Endodermal cell (in vitro differentiated cells): ENCODE results near the gene NR1H4. TPM values are rescaled to one million over a fixed set of nuclear protein-coding genes. Genes with fewer than 3 reads are reported as not detected.

Experiments used
- DNase-seq: peaks from one replicate; pipeline ENCODE4 v3.0.0-alpha.2; 2017
- H3K27ac ChIP-seq: 2 replicates; pipeline ENCODE4 v1.5.1; 2013; ENCODE audit warnings: mild to moderate bottlenecking, low read depth, low read length, moderate library complexity
- H3K27me3 ChIP-seq: 2 replicates; pipeline ENCODE4 v1.6.1; 2013; ENCODE audit warnings: mild to moderate bottlenecking, low read length, moderate library complexity; ENCODE audit not compliant: insufficient read depth, control insufficient read depth, poor library complexity, severe bottlenecking
- H3K36me3 ChIP-seq: 2 replicates; pipeline ENCODE4 v1.7.0; 2013; ENCODE audit warnings: mild to moderate bottlenecking, low read length, moderate library complexity; ENCODE audit not compliant: control insufficient read depth, insufficient read depth
- H3K4me1 ChIP-seq: one replicate; pipeline ENCODE4 v1.7.0; 2013; ENCODE audit warnings: low read length; ENCODE audit not compliant: control insufficient read depth, insufficient read depth
- H3K4me3 ChIP-seq: 2 replicates; pipeline ENCODE4 v1.5.1; 2013; ENCODE audit warnings: mild to moderate bottlenecking, low read length, moderate library complexity
- H3K9ac ChIP-seq: 2 replicates; pipeline ENCODE4 v1.6.1; 2013; ENCODE audit warnings: mild to moderate bottlenecking, low read length, moderate library complexity; ENCODE audit not compliant: poor library complexity, severe bottlenecking; ENCODE audit errors: extremely low read depth
- H3K9me3 ChIP-seq: 2 replicates; pipeline ENCODE4 v1.6.1; 2013; ENCODE audit warnings: mild to moderate bottlenecking, low read length, moderate library complexity; ENCODE audit not compliant: control insufficient read depth
- H3K27ac Mint-ChIP-seq: 2 replicates; pipeline ENCODE4 v1.8.0; 2020; ENCODE audit warnings: mixed read lengths
- H3K27me3 Mint-ChIP-seq: 2 replicates; pipeline ENCODE4 v1.8.0; 2021; ENCODE audit warnings: mild to moderate bottlenecking, mixed read lengths; ENCODE audit not compliant: insufficient read depth
- H3K36me3 Mint-ChIP-seq: 2 replicates; pipeline ENCODE4 v1.8.0; 2020; ENCODE audit warnings: low read depth, mixed read lengths
- H3K4me1 Mint-ChIP-seq: 2 replicates; pipeline ENCODE4 v1.8.0; 2020; ENCODE audit warnings: mixed read lengths
- H3K4me3 Mint-ChIP-seq: 2 replicates; pipeline ENCODE4 v1.8.0; 2020; ENCODE audit warnings: mild to moderate bottlenecking, moderate library complexity, mixed read lengths
- H3K9me3 Mint-ChIP-seq: 2 replicates; pipeline ENCODE4 v1.8.0; 2020; ENCODE audit warnings: mild to moderate bottlenecking, mixed read lengths
- CTCF ChIP-seq: fragments of 200-600 bp; sonication (generic); conservative IDR thresholded peaks from 2 replicates; pipeline ENCODE4 v1.5.0; 2021; ENCODE audit warnings: antibody characterized with exemption, mild to moderate bottlenecking
- WGBS, 2 experiments: methylation state at CpG; one replicate each; pipeline versions ENCODE4 v1.1.5 to v1.1.7; 2013; ENCODE audit warnings: missing lambda C conversion rate in 2 of 2, mixed read lengths in 1 of 2; ENCODE audit not compliant: insufficient coverage in 1 of 2, insufficient read length in 1 of 2; 5-methylcytosine and 5-hydroxymethylcytosine counted together
- total RNA-seq, 2 donors: library from RNA; stranded (reverse); fragmentation: NEBNext Ultra II Directional in 1 of 2; extraction: Animal tissue kit (Norgen Biotek cat#: 25700) in 1 of 2; gene quantifications; 2 replicates in 1 of 2; 3 replicates in 1 of 2; pipeline ENCODE4 v1.2.1, GENCODE V29; 2021

NR1H4 gene
- total RNA-seq, 2 donors from 2014 or later = not detected

GRCh38 chr12:100489251-100489820 lies 15.7 kb downstream of the NR1H4 start:
- H3K27me3 Mint-ChIP-seq = no peaks in the 10 kb centered on the region
- no peak overlapping the region for H3K4me3 Mint-ChIP-seq

GRCh38 chr12:100490056-100490455 lies 16.4 kb downstream of the NR1H4 start:
- DNase-seq = no peak
- H3K27me3 ChIP-seq = no peaks in the 10 kb centered on the region
- H3K36me3 ChIP-seq = no peaks in the 10 kb centered on the region
- Mint-ChIP-seq H3K4me3 (no peak overlapping the region), H3K27ac (no peak overlapping the region), H3K4me1 (peaks cover 2% of the 10 kb centered on the region), H3K27me3 (no peaks in the 10 kb centered on the region), H3K9me3 (no peaks in the 10 kb centered on the region), H3K36me3 (no peaks in the 10 kb centered on the region)
- no peaks in the 10 kb centered on the region for H3K4me1 ChIP-seq
- no peaks in the 10 kb centered on the region for H3K9me3 ChIP-seq
- H3K9ac ChIP-seq = no peak overlapping the region
- H3K27ac ChIP-seq = no peak overlapping the region
- TF ChIP-seq CTCF = no peak
- H3K4me3 ChIP-seq = no peak overlapping the region
- 91 to 95% methylated on average over 1 of the region's 1 CpG for WGBS, 2 experiments

More at GRCh38 chr12:100489251-100489820, 15.7 kb downstream of the NR1H4 start:
- Mint-ChIP-seq H3K36me3 (no peaks in the 10 kb centered on the region), H3K4me1 (peaks cover 5% of the 10 kb centered on the region), H3K9me3 (no peaks in the 10 kb centered on the region), H3K27ac (no peak overlapping the region)
- 98 to 100% methylated on average over 2 to 3 of the region's 3 CpGs for WGBS, 2 experiments
- H3K4me3 ChIP-seq = no peak overlapping the region
- no peak for TF ChIP-seq CTCF
- H3K9me3 ChIP-seq = no peaks in the 10 kb centered on the region
- no peaks in the 10 kb centered on the region for H3K4me1 ChIP-seq
- H3K27ac ChIP-seq = no peak overlapping the region
- H3K27me3 ChIP-seq = no peaks in the 10 kb centered on the region
- DNase-seq = no peak
- H3K9ac ChIP-seq = no peak overlapping the region
- no peaks in the 10 kb centered on the region for H3K36me3 ChIP-seq

GRCh38 chr12:100491104-100491503 lies 17.4 kb downstream of the NR1H4 start:
- no peaks in the 10 kb centered on the region for H3K27me3 ChIP-seq
- H3K27ac Mint-ChIP-seq = no peak overlapping the region
- H3K36me3 ChIP-seq = no peaks in the 10 kb centered on the region
- H3K4me3 Mint-ChIP-seq = no peak overlapping the region
- no peak for DNase-seq
- no peaks in the 10 kb centered on the region for H3K27me3 Mint-ChIP-seq
- no peak for TF ChIP-seq CTCF
- H3K4me1 Mint-ChIP-seq = peaks cover 1% of the 10 kb centered on the region
- no peak overlapping the region for H3K4me3 ChIP-seq
- H3K27ac ChIP-seq = no peak overlapping the region
- H3K9me3 ChIP-seq = no peaks in the 10 kb centered on the region
- no peak overlapping the region for H3K9ac ChIP-seq
- H3K4me1 ChIP-seq = no peaks in the 10 kb centered on the region
- no peaks in the 10 kb centered on the region for H3K9me3 Mint-ChIP-seq
- H3K36me3 Mint-ChIP-seq = no peaks in the 10 kb centered on the region
- WGBS, 2 experiments = 65 to 100% methylated on average over 2 to 3 of the region's 4 CpGs
